GM12878 (cell line): ENCODE measurements around the gene CCDC71. TPM values are rescaled to one million over a fixed set of nuclear protein-coding genes. Genes with fewer than 3 reads are reported as not detected.

Experiments used
- ATAC-seq: fragments of 200-7000 bp; cut with Tn5 transposase; 3 replicates; pipeline ENCODE4 v1.9.1; 2020; ENCODE audit warnings: mild to moderate bottlenecking, moderate library complexity
- BruUV-seq: library from RNA; stranded (reverse); fragments of 400-500 nt; replicated peaks from 2 replicates; lab custom pipeline; 2021; lab: Mats Ljungman, UMichigan
- CTCF ChIA-PET: fragments of 300-600 bp; sonication (Branson Sonifier 250); formaldehyde crosslinking; extraction: SDS; loops from one replicate; lab custom pipeline; 2021; ENCODE audit warnings: inconsistent platforms; lab: Yijun Ruan, JAX
- POLR2A ChIA-PET: fragments of 350-600 bp; formaldehyde crosslinking; extraction: SDS; loops from one replicate; lab custom pipeline; 2021; ENCODE audit warnings: inconsistent platforms; lab: Charles Lee
- RAD21 ChIA-PET: fragments of 300-600 bp; sonication (Branson Sonifier 250); formaldehyde crosslinking; loops from one replicate; lab custom pipeline; 2023; ENCODE audit warnings: antibody characterized with exemption; ENCODE audit not compliant: unreplicated experiment; lab: Charles Lee
- SMC1A ChIA-PET: fragments of 300-600 bp; sonication (Branson Sonifier 250); formaldehyde crosslinking; loops from one replicate; lab custom pipeline; 2023; ENCODE audit not compliant: unreplicated experiment, uncharacterized antibody; lab: Charles Lee
- DNase-seq: peaks from one replicate; pipeline ENCODE4 v3.0.0-alpha.2; 2011; ENCODE audit warnings: low read depth, low spot score
- FAIRE-seq: peaks from 3 replicates; lab custom pipeline; 2011; peaks lifted over from hg19 to GRCh38; lab: Jason Lieb, UNC
- H2AFZ ChIP-seq: 2 replicates; pipeline ENCODE4 v1.6.0; 2011; ENCODE audit warnings: low read depth, low read length, control low read depth; ENCODE audit not compliant: control insufficient read depth
- H3K27ac ChIP-seq: 2 replicates; pipeline ENCODE4 v1.5.1; 2011; ENCODE audit warnings: control low read depth; ENCODE audit not compliant: control insufficient read depth, insufficient read depth
- H3K27me3 ChIP-seq, 2 experiments: replicated peaks in 1 of 2; 2 replicates each; pipeline versions ENCODE4 v1.6.0 to v1.6.1; 2011; ENCODE audit warnings: low read length in 1 of 2; ENCODE audit not compliant: control insufficient read depth in 2 of 2, insufficient read depth in 2 of 2
- H3K36me3 ChIP-seq, 2 experiments: 2 replicates each; pipeline ENCODE4 v1.5.1; 2011; ENCODE audit warnings: low read length in 1 of 2; ENCODE audit not compliant: control insufficient read depth in 2 of 2, insufficient read depth in 2 of 2
- H3K4me1 ChIP-seq: 2 replicates; pipeline ENCODE4 v1.6.1; 2011; ENCODE audit warnings: mild to moderate bottlenecking, low read length, moderate library complexity, mixed read lengths; ENCODE audit not compliant: control insufficient read depth, insufficient read depth
- H3K4me2 ChIP-seq: 2 replicates; pipeline ENCODE4 v1.6.0; 2011; ENCODE audit warnings: control low read depth; ENCODE audit not compliant: control insufficient read depth, insufficient read depth
- H3K4me3 ChIP-seq: fragments of 200-600 bp; sonication (generic); 2 replicates; pipeline ENCODE4 v1.5.1; 2016
- H3K79me2 ChIP-seq: 2 replicates; pipeline ENCODE4 v1.6.0; 2011; ENCODE audit warnings: low read length; ENCODE audit not compliant: control insufficient read depth, insufficient read depth
- H3K9ac ChIP-seq: 2 replicates; pipeline ENCODE4 v1.8.0; 2011; ENCODE audit warnings: low read length, control low read depth, mixed read lengths; ENCODE audit not compliant: control insufficient read depth, insufficient read depth
- H3K9me3 ChIP-seq: replicated peaks from 3 replicates; pipeline ENCODE4 v1.5.1; 2011; ENCODE audit warnings: mild to moderate bottlenecking, low read length; ENCODE audit not compliant: control insufficient read depth, insufficient read depth
- H4K20me1 ChIP-seq: 2 replicates; pipeline ENCODE4 v1.6.0; 2011; ENCODE audit not compliant: control insufficient read depth, insufficient read depth
- CEBPB ChIP-seq, 2 experiments: fragments of 150-350 bp in 1 of 2; IDR thresholded peaks; 2 replicates each; pipeline ENCODE4 v1.6.1; 2012 to 2014; ENCODE audit warnings: low read depth in 2 of 2, low read length in 2 of 2, borderline replicate concordance in 1 of 2, inconsistent platforms in 1 of 2
- EP300 ChIP-seq, 2 experiments: fragments of 150-350 bp in 1 of 2; IDR thresholded peaks; 2 replicates each; pipeline ENCODE4 v1.6.1; 2011 to 2012; ENCODE audit warnings: low read depth in 2 of 2, low read length in 2 of 2, borderline replicate concordance in 1 of 2, improper control_type of control experiment in 1 of 2, inconsistent platforms in 1 of 2; ENCODE audit not compliant: control insufficient read depth in 1 of 2
- GATAD2B ChIP-seq: fragments of 450-650 bp; conservative IDR thresholded peaks from 2 replicates; pipeline ENCODE4 v1.6.1; 2017; ENCODE audit warnings: low read depth, mild to moderate bottlenecking, moderate library complexity
- MLLT1 ChIP-seq: fragments of 450-650 bp; IDR thresholded peaks from 2 replicates; pipeline ENCODE4 v1.6.1; 2016; ENCODE audit warnings: mild to moderate bottlenecking
- NFYB ChIP-seq: IDR thresholded peaks from 2 replicates; pipeline ENCODE4 v1.6.1; 2011; ENCODE audit warnings: low read depth, mild to moderate bottlenecking, low read length, improper control_type of control experiment, moderate library complexity; ENCODE audit not compliant: insufficient read depth
- NR2C2 ChIP-seq: IDR thresholded peaks from 2 replicates; pipeline ENCODE4 v1.6.1; 2011; ENCODE audit warnings: borderline replicate concordance, low read depth; ENCODE audit not compliant: control insufficient read depth, insufficient read length
- RAD21 ChIP-seq: IDR thresholded peaks from 2 replicates; pipeline ENCODE4 v1.6.1; 2011; ENCODE audit warnings: mild to moderate bottlenecking, low read depth, low read length, moderate library complexity; ENCODE audit not compliant: insufficient read depth
- SMC3 ChIP-seq: IDR thresholded peaks from 2 replicates; pipeline ENCODE4 v1.6.1; 2011; ENCODE audit warnings: low read length, improper control_type of control experiment, borderline replicate concordance
- SPI1 ChIP-seq: IDR thresholded peaks from 2 replicates; pipeline ENCODE4 v1.6.1; 2011; ENCODE audit warnings: low read depth, mild to moderate bottlenecking, low read length, moderate library complexity, borderline replicate concordance; ENCODE audit not compliant: insufficient read depth
- STAT3 ChIP-seq: IDR thresholded peaks from 2 replicates; pipeline ENCODE4 v1.6.1; 2011; ENCODE audit warnings: low read depth, low read length, improper control_type of control experiment
- TCF3 ChIP-seq: IDR thresholded peaks from 2 replicates; pipeline ENCODE4 v1.6.1; 2012; ENCODE audit warnings: low read depth, mild to moderate bottlenecking, low read length, borderline replicate concordance; ENCODE audit not compliant: insufficient read depth
- YY1 ChIP-seq: IDR thresholded peaks from 2 replicates; pipeline ENCODE4 v1.6.1; 2011; ENCODE audit warnings: low read depth, mild to moderate bottlenecking, low read length
- ZBED1 ChIP-seq: IDR thresholded peaks from 2 replicates; pipeline ENCODE4 v1.6.1; 2016; ENCODE audit warnings: borderline replicate concordance
- ZBTB11 ChIP-seq: fragments of 450-650 bp; formaldehyde crosslinking; IDR thresholded peaks from 2 replicates; pipeline ENCODE4 v1.5.0; 2022; ENCODE audit warnings: mild to moderate bottlenecking, missing genetic modification characterization
- WGBS: methylation state at CpG from one replicate; pipeline ENCODE4 v1.1.6; 2016; ENCODE audit warnings: low lambda C conversion rate; ENCODE audit not compliant: insufficient replicate concordance, insufficient coverage; ENCODE audit errors: missing lambda C conversion rate; 5-methylcytosine and 5-hydroxymethylcytosine counted together
- in situ Hi-C: fragments of 300-500 bp; cut with MboI; formaldehyde crosslinking; loops from 9 replicates; pipeline ENCODE4 v1.14.3; 2018; ENCODE audit warnings: mixed read lengths
- intact Hi-C: fragments of 100-400 bp; cut with micrococcal nuclease; formaldehyde crosslinking; loops from one replicate; pipeline ENCODE4 v1.14.2; 2022; ENCODE audit not compliant: unreplicated experiment
- polyA plus RNA-seq, 11 experiments: library from polyadenylated mRNA; depleted of rRNA in 4 of 11; unstranded in 6 of 11; stranded (reverse) in 5 of 11; fragments of >200 nt; fragmentation: Nextera tagmentation in 4 of 11; fragmentation: Illumina TruSeq in 1 of 11; extraction: Ambion mirVana in 4 of 11; extraction: Trizol in 1 of 11; gene quantifications; 1 replicate in 1 of 11; 2 replicates in 10 of 11; pipeline versions ENCODE4 v1.2.1 to v1.2.3, GENCODE V29; 2011 to 2016; ENCODE audit warnings: inconsistent platforms in 2 of 11, missing spikeins in 2 of 11, low read depth in 1 of 11
- total RNA-seq, 4 experiments: library from RNA; depleted of rRNA in 3 of 4; stranded (reverse); fragments of >200 nt in 3 of 4; fragmentation: Illumina TruSeq in 1 of 4; extraction: Trizol in 1 of 4; gene quantifications; 2 replicates each; pipeline versions ENCODE4 v1.2.1 to v1.2.3, GENCODE V29; 2013 to 2021
- TF ChIP-seq, protein P1 (sequence below): fragments of 450-650 bp; IDR thresholded peaks from 2 replicates; pipeline ENCODE4 v1.6.1; 2017; ENCODE audit warnings: mild to moderate bottlenecking

The CCDC71 gene
- total and polyA plus RNA-seq, 10 of the 15 experiments (the other 5 are each of a cell fraction or from before 2014, with no cell fraction given) = 0.20 to 38.0 (median 16.1) TPM

DNA sequence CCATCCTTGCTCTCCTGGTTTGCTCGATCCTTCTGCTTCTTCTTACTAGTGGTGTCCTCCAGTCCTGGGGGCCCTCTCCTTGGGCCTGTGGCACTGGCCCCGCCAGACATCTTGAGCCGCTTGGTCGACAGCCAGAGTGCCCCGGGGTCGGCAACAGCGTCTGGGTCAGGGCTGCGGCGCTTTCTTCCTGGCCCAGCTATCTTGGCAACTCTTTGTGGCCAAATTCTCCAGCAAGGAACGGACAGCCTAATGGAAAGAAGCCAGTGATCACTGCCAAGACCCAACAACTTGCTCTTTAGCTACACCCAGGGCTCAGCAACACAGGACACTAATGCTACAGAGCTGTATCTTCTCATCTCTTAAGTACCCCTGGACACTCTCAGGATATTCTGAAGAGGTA is 47.1 kb downstream of the CCDC71 start:
- Histone ChIP-seq H3K9me3 (no peaks in the 10 kb centered on the region), H4K20me1 (no peaks in the 10 kb centered on the region), H3K4me1 (peaks cover 10% of the 10 kb centered on the region), H3K9ac (peak overlapping the region; percentile 85; the same call in 1 of the 2 replicates), H3K27me3 (no peaks in the 10 kb centered on the region), H3K36me3 (peaks cover 20 to 27% of the 10 kb centered on the region in 2 experiments), H3K4me3 (peak overlapping the region; percentile 100), H3K27ac (no peak overlapping the region), H2AFZ (no peak overlapping the region), H3K79me2 (peaks cover 15% of the 10 kb centered on the region), H3K4me2 (peak overlapping the region; percentile 99)
- POLR2A ChIA-PET = no interaction called here
- FAIRE-seq = no peak
- 93% methylated on average over 10 of the region's 10 CpGs for WGBS
- RAD21 ChIA-PET = no interaction called here
- no peak for ATAC-seq
- in situ Hi-C loops = no loop called here
- SMC1A ChIA-PET = interaction anchor here (0.6 kb wide), 1 partner anchor 348 kb away, joined by 3 read pairs; no protein-coding TSS in a partner anchor
- DNase-seq = no peak
- CTCF ChIA-PET = no interaction called here
- no TSS peak for BruUV-seq
- intact Hi-C loops = no loop called here
- TF ChIP-seq NFYB (no peak), SPI1 (no peak), RAD21 (no peak), YY1 (no peak), EP300 (IDR thresholded peaks at IDR 0.05; ENCODE audit: borderline replicate concordance in 1 of 2, control insufficient read depth in 1 of 2, low read depth in 2 of 2, low read length in 2 of 2) (no peak), MLLT1 (no peak), TCF3 (no peak), NR2C2 (no peak), CEBPB (IDR thresholded peaks at IDR 0.05; ENCODE audit: borderline replicate concordance in 1 of 2, low read depth in 2 of 2, low read length in 2 of 2) (no peak), SMC3 (no peak), ZBED1 (no peak), STAT3 (no peak), GATAD2B (no peak), ZBTB11 (CRISPR knock-in tag) (no peak)
- TF ChIP-seq, protein P1, sequence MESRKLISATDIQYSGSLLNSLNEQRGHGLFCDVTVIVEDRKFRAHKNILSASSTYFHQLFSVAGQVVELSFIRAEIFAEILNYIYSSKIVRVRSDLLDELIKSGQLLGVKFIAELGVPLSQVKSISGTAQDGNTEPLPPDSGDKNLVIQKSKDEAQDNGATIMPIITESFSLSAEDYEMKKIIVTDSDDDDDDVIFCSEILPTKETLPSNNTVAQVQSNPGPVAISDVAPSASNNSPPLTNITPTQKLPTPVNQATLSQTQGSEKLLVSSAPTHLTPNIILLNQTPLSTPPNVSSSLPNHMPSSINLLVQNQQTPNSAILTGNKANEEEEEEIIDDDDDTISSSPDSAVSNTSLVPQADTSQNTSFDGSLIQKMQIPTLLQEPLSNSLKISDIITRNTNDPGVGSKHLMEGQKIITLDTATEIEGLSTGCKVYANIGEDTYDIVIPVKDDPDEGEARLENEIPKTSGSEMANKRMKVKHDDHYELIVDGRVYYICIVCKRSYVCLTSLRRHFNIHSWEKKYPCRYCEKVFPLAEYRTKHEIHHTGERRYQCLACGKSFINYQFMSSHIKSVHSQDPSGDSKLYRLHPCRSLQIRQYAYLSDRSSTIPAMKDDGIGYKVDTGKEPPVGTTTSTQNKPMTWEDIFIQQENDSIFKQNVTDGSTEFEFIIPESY = no peak
